Uterine smooth muscle cell (primary cell): Measurements from ENCODE around the gene ANKRD36. TPM values are rescaled to one million over a fixed set of nuclear protein-coding genes. Genes with fewer than 3 reads are reported as not detected.

Source experiments
- total RNA-seq: library from RNA; depleted of rRNA; stranded (reverse); fragments of >200 nt; gene quantifications from 2 replicates; pipeline ENCODE4 v1.2.3, GENCODE V29; 2014

Gene ANKRD36
- 30.5 and 42.4 TPM in 2 replicates for total RNA-seq

GRCh38 chr2:97113050-97113881, at the start of gene ANKRD36:
TSS of gene ANKRD36 (plus strand) at chr2:97113153. CDS start at chr2:97113740, 587 bp downstream.

GRCh38 chr2:97094772-97095611, 18.0 kb upstream of the ANKRD36 start, which contains the start of gene FAHD2B:
TSS of gene FAHD2B (minus strand) at chr2:97094882. CDS start at chr2:97091706, 3,176 bp downstream.

Other genes starting within 250 kb of the ANKRD36 start
- gene SEMA4C, start 243.1 kb upstream of the ANKRD36 start, total RNA-seq: 24.3 and 27.5 TPM in 2 replicates
- not detected in 2 replicates for gene FAM178B, start 126.6 kb upstream of the ANKRD36 start, total RNA-seq
- gene FAHD2B, start 18.3 kb upstream of the ANKRD36 start, total RNA-seq: 11.6 and 14.1 TPM in 2 replicates